ENCODE results near the gene SEC16B.

DNA sequence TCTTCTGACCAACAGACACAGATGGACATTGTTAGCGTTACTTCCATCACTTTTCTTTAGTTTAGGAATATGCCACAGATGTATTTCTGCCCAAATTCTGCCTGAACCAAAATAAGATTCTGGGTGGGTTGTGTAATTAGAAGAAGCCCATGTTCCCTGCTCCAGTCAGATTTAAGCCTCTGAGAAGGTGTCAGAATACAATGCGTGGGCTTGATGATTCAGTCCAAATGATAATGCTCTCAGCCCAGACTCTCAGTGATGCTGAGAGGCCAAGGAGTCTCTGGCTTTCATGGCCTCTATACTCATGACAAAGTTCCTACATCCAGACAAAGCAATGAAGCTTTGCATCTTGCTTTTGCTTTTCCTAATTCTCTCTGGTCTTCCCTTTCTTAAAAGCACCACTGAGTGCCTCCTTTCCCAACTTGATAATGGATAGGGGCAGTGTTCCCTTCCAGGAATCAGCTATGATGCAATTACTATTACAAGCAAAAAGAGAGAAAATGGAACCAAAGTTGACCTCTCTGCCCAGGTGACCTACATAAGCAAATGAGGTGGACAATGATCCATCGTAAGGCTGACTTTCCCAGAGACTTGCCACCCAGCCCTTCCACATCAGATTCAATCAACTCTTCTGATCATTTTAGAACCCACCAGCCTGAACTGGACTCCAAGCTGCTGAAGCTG lies 8.8 kb downstream of the SEC16B start:
- TF ChIP-seq POLR2A (IDR thresholded peaks at IDR 0.05; ENCODE audit: low read length) (no peak), GATA1 (IDR thresholded peaks at IDR 0.05; ENCODE audit: low read depth, low read length) (no peak)

Measured in erythroblast (primary cell).